ENCODE measurements around the gene PRKN. TPM values are rescaled to one million over a fixed set of nuclear protein-coding genes. Genes with fewer than 3 reads are reported as not detected.
A peak's percentile ranks its signal among the peaks of the same experiment; 100 is the strongest.

PRKN gene
- total RNA-seq, 4 donors from 2014 or later, result 5.2 to 121 (median 6.9) TPM

GRCh38 chr6:161417717-161418462, 1309.7 kb downstream of the PRKN start:
- WGBS, 2 donors, result 42 to 45% methylated on average over 8 of the region's 8 CpGs
- Histone ChIP-seq H3K9me3 (no peaks in the 10 kb centered on the region), H3K4me1 (no peaks in the 10 kb centered on the region), H3K27ac (no peak overlapping the region), H3K27me3 (no peaks in the 10 kb centered on the region), H3K36me3 (no peaks in the 10 kb centered on the region), H3K4me3 (replicated peaks in 1 of 3) (no peak overlapping the region)
- TF ChIP-seq POLR2A (IDR thresholded peaks at IDR 0.05), result no peak
- TF ChIP-seq CTCF (IDR thresholded peaks at IDR 0.05), result no peak
- intact Hi-C loops (cut with DNase I), result loop anchor here (10.0 kb wide), 1 partner anchor 277 kb away; no protein-coding TSS in a partner anchor
- no peak for DNase-seq

- Histone ChIP-seq H3K9me3 (no peaks in the 10 kb centered on the region), H3K27ac (no peak overlapping the region), H3K4me3 (replicated peaks in 1 of 3) (no peak overlapping the region), H3K27me3 (no peaks in the 10 kb centered on the region), H3K4me1 (no peaks in the 10 kb centered on the region), H3K36me3 (no peaks in the 10 kb centered on the region)
- TF ChIP-seq POLR2A (IDR thresholded peaks at IDR 0.05) (no peak), CTCF (IDR thresholded peaks at IDR 0.05) (no peak)
- intact Hi-C loops (cut with DNase I), result loop anchor here (10.0 kb wide), 1 partner anchor 279 kb away; no protein-coding TSS in a partner anchor
- 59 to 64% methylated on average over 14 to 17 of the region's 17 CpGs for WGBS, 2 donors
- no peak for DNase-seq
Observed at GRCh38 chr6:161415302-161415855, 1312.2 kb downstream of the PRKN start.

- no peak for DNase-seq
- Histone ChIP-seq H3K4me3 (replicated peaks in 1 of 3) (no peak overlapping the region), H3K36me3 (no peaks in the 10 kb centered on the region), H3K27me3 (no peaks in the 10 kb centered on the region), H3K9me3 (no peaks in the 10 kb centered on the region), H3K4me1 (no peaks in the 10 kb centered on the region), H3K27ac (no peak overlapping the region)
- TF ChIP-seq POLR2A (IDR thresholded peaks at IDR 0.05) (no peak), CTCF (IDR thresholded peaks at IDR 0.05) (no peak)
- intact Hi-C loops (cut with DNase I), result loop anchor here (10.0 kb wide), 1 partner anchor 280 kb away; no protein-coding TSS in a partner anchor
- 74 to 83% methylated on average over 9 of the region's 9 CpGs for WGBS, 2 donors
Observed at GRCh38 chr6:161414707-161415106, 1312.9 kb downstream of the PRKN start.

GRCh38 chr6:161414180-161414579, 1313.4 kb downstream of the PRKN start:
- no peaks in the 10 kb centered on the region for H3K4me1 ChIP-seq
- 39 to 56% methylated on average over 7 to 11 of the region's 11 CpGs for WGBS, 2 donors

More at GRCh38 chr6:161414180-161414579, 1313.4 kb downstream of the PRKN start:
- Histone ChIP-seq H3K4me3 (replicated peaks in 1 of 3) (no peak overlapping the region), H3K9me3 (no peaks in the 10 kb centered on the region), H3K27ac (no peak overlapping the region), H3K27me3 (no peaks in the 10 kb centered on the region), H3K36me3 (no peaks in the 10 kb centered on the region)
- TF ChIP-seq CTCF (IDR thresholded peaks at IDR 0.05), result no peak
- no peak for TF ChIP-seq POLR2A (IDR thresholded peaks at IDR 0.05)
- DNase-seq, result peak; percentile 17 to 44
- intact Hi-C loops (cut with DNase I), result loop anchor here (10.0 kb wide), 1 partner anchor 281 kb away; no protein-coding TSS in a partner anchor

Data from thyroid gland (tissue), 4 donors.